B cell (primary cell): ENCODE measurements around the gene JUND. TPM values are rescaled to one million over a fixed set of nuclear protein-coding genes. Genes with fewer than 3 reads are reported as not detected.
A peak's percentile ranks its signal among the peaks of the same experiment; 100 is the strongest.

Source experiments
- ATAC-seq: fragments of 200-7000 bp; cut with Tn5 transposase; one replicate; pipeline ENCODE4 v1.10.0; 2021; ENCODE audit warnings: low read depth, mild to moderate bottlenecking, moderate number of reproducible peaks, moderate library complexity
- CTCF ChIA-PET: fragments of 350-600 bp; sonication (Branson Sonifier 250); formaldehyde crosslinking; loops from one replicate; lab custom pipeline; 2021; ENCODE audit warnings: antibody characterized with exemption, inconsistent platforms; lab: Charles Lee
- POLR2A ChIA-PET: fragments of 350-600 bp; sonication (Branson Sonifier 250); formaldehyde crosslinking; loops from one replicate; lab custom pipeline; 2021; ENCODE audit warnings: antibody characterized with exemption; lab: Charles Lee
- DNase-seq: peaks from one replicate; pipeline ENCODE4 v3.0.0; 2013
- H2AFZ ChIP-seq: 2 replicates; pipeline ENCODE4 v1.6.1; 2012; ENCODE audit warnings: mild to moderate bottlenecking, low read depth, low read length; ENCODE audit not compliant: insufficient read depth, poor library complexity, severe bottlenecking
- H3K27ac ChIP-seq, 2 donors: 1 replicate in 1 of 2; 2 replicates in 1 of 2; pipeline ENCODE4 v1.5.1; 2012 to 2013; ENCODE audit warnings: low read length in 2 of 2, mild to moderate bottlenecking in 2 of 2, moderate library complexity in 1 of 2
- H3K27me3 ChIP-seq, 4 experiments: fragments of 200-600 bp in 1 of 4; sonication (generic) in 1 of 4; replicated peaks in 1 of 4; 1 replicate in 2 of 4; 2 replicates in 2 of 4; pipeline versions ENCODE4 v1.6.1 to v1.7.0; 2013 to 2016; ENCODE audit warnings: low read length in 3 of 4, mild to moderate bottlenecking in 2 of 4, mixed read lengths in 1 of 4, moderate library complexity in 1 of 4; ENCODE audit not compliant: insufficient read depth in 4 of 4, control insufficient read depth in 3 of 4; ENCODE audit errors: control extremely low read depth in 1 of 4
- H3K36me3 ChIP-seq, 2 experiments: replicated peaks in 1 of 2; 1 replicate in 1 of 2; 2 replicates in 1 of 2; pipeline versions ENCODE4 v1.6.1 to v1.7.1; 2013; ENCODE audit warnings: low read length in 1 of 2; ENCODE audit not compliant: insufficient read depth in 2 of 2, control insufficient read depth in 1 of 2; ENCODE audit errors: control extremely low read depth in 1 of 2, extremely low read depth in 1 of 2
- H3K4me1 ChIP-seq, 2 donors: fragments of 200-600 bp in 1 of 2; sonication (generic) in 1 of 2; 1 replicate in 1 of 2; 2 replicates in 1 of 2; pipeline versions ENCODE4 v1.5.1 to v1.6.1; 2013 to 2017; ENCODE audit warnings: low read length in 2 of 2; ENCODE audit not compliant: control insufficient read depth in 2 of 2, insufficient read depth in 2 of 2
- H3K4me2 ChIP-seq: replicated peaks from 2 replicates; pipeline ENCODE3; 2012; ENCODE audit warnings: mild to moderate bottlenecking, low read depth, low read length; ENCODE audit not compliant: poor library complexity, severe bottlenecking
- H3K4me3 ChIP-seq, 5 experiments: fragments of 200-600 bp in 1 of 5; sonication (generic) in 1 of 5; 1 replicate in 3 of 5; 2 replicates in 2 of 5; pipeline versions ENCODE4 v1.5.1 to v1.7.0; 2011 to 2016; ENCODE audit warnings: low read length in 4 of 5, mild to moderate bottlenecking in 4 of 5, low read depth in 2 of 5, control low read depth in 1 of 5, moderate library complexity in 1 of 5; ENCODE audit not compliant: insufficient read depth in 1 of 5; ENCODE audit errors: control extremely low read depth in 1 of 5, extremely low read depth in 1 of 5
- H3K79me2 ChIP-seq: fragments of 200-600 bp; sonication (generic); one replicate; pipeline ENCODE4 v1.6.0; 2016; ENCODE audit warnings: low read length; ENCODE audit not compliant: control insufficient read depth, insufficient read depth
- H3K9ac ChIP-seq: fragments of 200-600 bp; sonication (generic); 2 replicates; pipeline ENCODE4 v1.6.1; 2017; ENCODE audit warnings: mild to moderate bottlenecking, low read length, moderate library complexity
- H3K9me3 ChIP-seq, 3 donors: one replicate each; pipeline versions ENCODE4 v1.6.1 to v1.7.1; 2013; ENCODE audit warnings: low read length in 2 of 3; ENCODE audit not compliant: control insufficient read depth in 2 of 3, insufficient read depth in 1 of 3; ENCODE audit errors: control extremely low read depth in 1 of 3
- H4K20me1 ChIP-seq: 2 replicates; pipeline ENCODE4 v1.6.0; 2012; ENCODE audit warnings: mild to moderate bottlenecking, low read length; ENCODE audit not compliant: insufficient read depth, control insufficient read depth, poor library complexity, severe bottlenecking
- H3K27ac Mint-ChIP-seq: one replicate; pipeline ENCODE4 v1.8.0; 2021; ENCODE audit warnings: mixed read lengths
- H3K27me3 Mint-ChIP-seq: one replicate; pipeline ENCODE4 v1.8.0; 2021; ENCODE audit warnings: mixed read lengths
- H3K4me1 Mint-ChIP-seq: one replicate; pipeline ENCODE4 v1.8.0; 2021; ENCODE audit warnings: mixed read lengths
- H3K4me3 Mint-ChIP-seq: one replicate; pipeline ENCODE4 v1.8.0; 2021; ENCODE audit warnings: mixed read lengths
- H3K9me3 Mint-ChIP-seq: one replicate; pipeline ENCODE4 v1.8.0; 2022; ENCODE audit warnings: mixed read lengths; ENCODE audit not compliant: insufficient read depth
- EZH2 ChIP-seq: IDR thresholded peaks from 2 replicates; pipeline ENCODE4 v1.6.1; 2012; ENCODE audit warnings: borderline replicate concordance, low read depth, mild to moderate bottlenecking, moderate library complexity, low read length; ENCODE audit not compliant: insufficient read depth, poor library complexity, severe bottlenecking
- WGBS: methylation state at CpG from one replicate; pipeline ENCODE4 v1.1.5; 2013; ENCODE audit warnings: missing lambda C conversion rate; ENCODE audit not compliant: insufficient coverage; 5-methylcytosine and 5-hydroxymethylcytosine counted together
- intact Hi-C: fragments of 100-400 bp; cut with micrococcal nuclease; formaldehyde crosslinking; loops from one replicate; pipeline ENCODE4 v1.10.0; 2022
- polyA plus RNA-seq: library from polyadenylated mRNA; depleted of rRNA; stranded (reverse); fragments of >200 nt; gene quantifications from 2 replicates; pipeline ENCODE4 v1.2.3, GENCODE V29; 2012
- total RNA-seq, 2 donors: library from RNA; stranded (reverse); fragments of 120-200 nt in 1 of 2; gene quantifications; 1 replicate in 1 of 2; 2 replicates in 1 of 2; pipeline versions ENCODE4 v1.2.3 to v1.2.4, GENCODE V29; 2013 to 2022
- TF ChIP-seq, protein P1 (sequence below): fragments of 200-600 bp; IDR thresholded peaks from one replicate; pipeline ENCODE4 v1.8.0; 2022; ENCODE audit warnings: antibody characterized with exemption, mild to moderate bottlenecking

The JUND gene
- total and polyA plus RNA-seq, 2 donors (not counting 1 experiment from before 2014, with no cell fraction given) = 628 to 5,593 TPM

DNA sequence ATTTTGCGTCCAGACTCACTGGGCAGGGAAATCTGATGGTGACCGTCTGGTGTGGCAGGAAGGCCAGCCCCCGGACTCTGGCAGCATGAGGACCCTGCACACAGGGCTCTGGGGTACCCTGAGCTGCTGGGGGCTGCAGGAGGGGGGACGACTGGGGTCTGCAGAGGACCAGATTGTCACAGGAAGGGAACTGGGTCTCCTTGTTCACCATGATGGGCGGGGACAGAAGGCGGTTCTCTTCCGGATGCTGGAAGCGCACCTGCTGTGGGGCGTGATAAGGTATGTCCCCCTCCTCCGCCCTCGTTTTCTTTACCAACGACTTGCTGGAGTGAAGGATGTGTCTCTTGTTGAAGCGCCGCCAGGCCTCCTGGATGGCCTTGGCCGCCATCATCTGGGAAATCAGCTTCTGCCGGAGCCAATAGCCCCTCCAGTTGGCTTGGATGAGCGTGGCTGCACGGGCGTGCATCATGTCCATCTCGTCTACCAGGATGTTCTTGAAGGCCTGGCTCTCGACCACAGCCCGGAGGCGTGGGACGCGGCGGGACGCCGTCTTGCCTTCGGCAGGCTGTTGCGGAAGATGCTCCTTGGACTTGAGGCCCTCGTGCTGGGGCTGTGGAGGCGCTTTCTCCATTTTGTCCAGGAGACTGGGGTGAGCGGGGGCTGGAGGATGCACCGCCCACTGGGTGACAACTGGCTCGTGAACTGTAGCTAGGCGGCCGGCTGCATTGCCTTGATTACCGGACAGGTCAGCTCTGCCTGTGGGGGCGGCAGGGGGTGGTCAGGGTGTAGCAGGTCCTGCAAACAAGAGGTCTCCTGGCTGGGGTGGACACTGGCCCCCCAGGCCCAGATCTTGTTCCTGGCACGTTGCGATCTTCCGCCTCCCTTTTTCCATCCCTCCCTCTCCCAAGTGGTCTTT lies 14.4 kb downstream of the JUND start:
- Histone ChIP-seq H3K36me3 (peaks cover 0 to 60% of the 10 kb centered on the region in 2 experiments), H3K27me3 (no peaks in the 10 kb centered on the region), H3K79me2 (peaks cover 83% of the 10 kb centered on the region), H3K4me2 (no peak overlapping the region), H3K4me1 (no peaks in the 10 kb centered on the region), H3K9me3 (no peaks in the 10 kb centered on the region), H3K4me3 (no peak overlapping the region), H4K20me1 (peaks cover 90% of the 10 kb centered on the region), H3K27ac (no peak overlapping the region), H3K9ac (no peak overlapping the region), H2AFZ (no peak overlapping the region)
- intact Hi-C loops = no loop called here
- no peaks in the 10 kb centered on the region for H3K9me3 Mint-ChIP-seq
- POLR2A ChIA-PET = no interaction called here
- no peak overlapping the region for H3K4me3 Mint-ChIP-seq
- no peak for TF ChIP-seq EZH2
- TF ChIP-seq, protein P1, sequence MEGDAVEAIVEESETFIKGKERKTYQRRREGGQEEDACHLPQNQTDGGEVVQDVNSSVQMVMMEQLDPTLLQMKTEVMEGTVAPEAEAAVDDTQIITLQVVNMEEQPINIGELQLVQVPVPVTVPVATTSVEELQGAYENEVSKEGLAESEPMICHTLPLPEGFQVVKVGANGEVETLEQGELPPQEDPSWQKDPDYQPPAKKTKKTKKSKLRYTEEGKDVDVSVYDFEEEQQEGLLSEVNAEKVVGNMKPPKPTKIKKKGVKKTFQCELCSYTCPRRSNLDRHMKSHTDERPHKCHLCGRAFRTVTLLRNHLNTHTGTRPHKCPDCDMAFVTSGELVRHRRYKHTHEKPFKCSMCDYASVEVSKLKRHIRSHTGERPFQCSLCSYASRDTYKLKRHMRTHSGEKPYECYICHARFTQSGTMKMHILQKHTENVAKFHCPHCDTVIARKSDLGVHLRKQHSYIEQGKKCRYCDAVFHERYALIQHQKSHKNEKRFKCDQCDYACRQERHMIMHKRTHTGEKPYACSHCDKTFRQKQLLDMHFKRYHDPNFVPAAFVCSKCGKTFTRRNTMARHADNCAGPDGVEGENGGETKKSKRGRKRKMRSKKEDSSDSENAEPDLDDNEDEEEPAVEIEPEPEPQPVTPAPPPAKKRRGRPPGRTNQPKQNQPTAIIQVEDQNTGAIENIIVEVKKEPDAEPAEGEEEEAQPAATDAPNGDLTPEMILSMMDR = no peak
- H3K27ac Mint-ChIP-seq = no peak overlapping the region
- WGBS = 96% methylated on average over 42 of the region's 42 CpGs
- no peaks in the 10 kb centered on the region for H3K27me3 Mint-ChIP-seq
- DNase-seq (peak; percentile 64), ATAC-seq (no peak)
- CTCF ChIA-PET = interaction anchor here (0.5 kb wide), 1 partner anchor 141 kb away, joined by 3 read pairs; no protein-coding TSS in a partner anchor
- peaks cover 3% of the 10 kb centered on the region for H3K4me1 Mint-ChIP-seq

DNA sequence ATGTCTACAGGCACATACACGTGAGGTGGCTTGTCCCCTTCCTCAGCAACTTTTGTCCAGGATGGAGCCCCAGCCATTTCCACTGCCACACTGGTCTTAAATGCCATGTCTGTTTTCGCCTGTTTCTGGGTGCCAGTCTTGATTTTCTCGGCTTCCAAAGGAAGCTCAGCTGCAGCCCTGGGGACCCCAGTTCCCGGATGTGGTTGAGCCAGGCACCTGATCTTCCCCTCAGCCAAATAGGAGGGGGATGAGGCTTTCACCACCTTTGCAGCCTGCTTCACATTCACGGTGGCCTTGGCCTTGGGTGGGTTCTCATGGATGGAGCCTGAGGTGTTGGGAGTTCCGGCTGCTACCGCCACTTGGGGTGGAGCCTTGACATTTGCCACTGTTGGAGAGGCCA lies 15.8 kb downstream of the JUND start:
- no peak overlapping the region for H3K27ac Mint-ChIP-seq
- peak; percentile 53 for DNase-seq

More for the DNA sequence above, 15.8 kb downstream of the JUND start:
- no peak overlapping the region for H3K9ac ChIP-seq
- H3K79me2 ChIP-seq = peaks cover 90% of the 10 kb centered on the region
- no peak overlapping the region for H3K4me3 ChIP-seq
- Mint-ChIP-seq H3K9me3 (no peaks in the 10 kb centered on the region), H3K4me1 (peaks cover 1% of the 10 kb centered on the region), H3K27me3 (no peaks in the 10 kb centered on the region), H3K4me3 (no peak overlapping the region)
- no peaks in the 10 kb centered on the region for H3K4me1 ChIP-seq
- H3K27ac ChIP-seq = no peak overlapping the region
- H2AFZ ChIP-seq = no peak overlapping the region
- H3K36me3 ChIP-seq = peaks cover 0 to 64% of the 10 kb centered on the region in 2 experiments
- ATAC-seq = no peak
- H3K4me2 ChIP-seq = no peak overlapping the region
- no peaks in the 10 kb centered on the region for H3K9me3 ChIP-seq
- no peaks in the 10 kb centered on the region for H3K27me3 ChIP-seq
- intact Hi-C loops = no loop called here
- CTCF ChIA-PET = interaction anchor here (0.6 kb wide), 1 partner anchor 123 kb away, joined by 3 read pairs; no protein-coding TSS in a partner anchor
- POLR2A ChIA-PET = no interaction called here
- WGBS = 82% methylated on average over 5 of the region's 7 CpGs
- TF ChIP-seq, protein P1 = no peak
- TF ChIP-seq EZH2 = no peak
- H4K20me1 ChIP-seq = peaks cover 93% of the 10 kb centered on the region
